Stimulated activated CD8-positive, alpha-beta memory T cell treated with anti-CD3 and anti-CD28 coated beads, Interleukin-12 subunit alpha, Interleukin-12 subunit beta, amount 100 ng/mL, for 1 hour (primary cell): ENCODE results near the gene ATP2A2.
"Not testable (repeated sequence)": the region's sequence is repeated elsewhere in the genome, so short reads cannot be mapped to it uniquely, and the experiment has no call there.

Experiments
- DNase-seq: peaks from one replicate; pipeline ENCODE4 v3.0.0-alpha.2; 2020; ENCODE audit warnings: low read depth

Gene ATP2A2

DNA sequence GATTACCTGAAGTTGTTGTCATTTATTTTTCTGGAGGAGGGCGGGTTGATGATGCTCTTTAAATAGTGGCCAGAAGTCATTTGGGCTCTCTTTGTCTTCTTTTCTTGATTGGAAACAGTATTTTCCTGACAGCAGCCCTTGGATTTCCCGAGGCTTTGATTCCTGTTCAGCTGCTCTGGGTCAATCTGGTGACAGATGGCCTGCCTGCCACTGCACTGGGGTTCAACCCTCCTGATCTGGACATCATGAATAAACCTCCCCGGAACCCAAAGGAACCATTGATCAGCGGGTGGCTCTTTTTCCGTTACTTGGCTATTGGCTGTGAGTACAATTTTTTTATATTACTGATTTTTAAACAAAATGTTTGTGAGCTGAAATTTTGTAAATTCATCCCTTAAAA lies 62.1 kb downstream of the ATP2A2 start:
- DNase-seq = no peak

DNA sequence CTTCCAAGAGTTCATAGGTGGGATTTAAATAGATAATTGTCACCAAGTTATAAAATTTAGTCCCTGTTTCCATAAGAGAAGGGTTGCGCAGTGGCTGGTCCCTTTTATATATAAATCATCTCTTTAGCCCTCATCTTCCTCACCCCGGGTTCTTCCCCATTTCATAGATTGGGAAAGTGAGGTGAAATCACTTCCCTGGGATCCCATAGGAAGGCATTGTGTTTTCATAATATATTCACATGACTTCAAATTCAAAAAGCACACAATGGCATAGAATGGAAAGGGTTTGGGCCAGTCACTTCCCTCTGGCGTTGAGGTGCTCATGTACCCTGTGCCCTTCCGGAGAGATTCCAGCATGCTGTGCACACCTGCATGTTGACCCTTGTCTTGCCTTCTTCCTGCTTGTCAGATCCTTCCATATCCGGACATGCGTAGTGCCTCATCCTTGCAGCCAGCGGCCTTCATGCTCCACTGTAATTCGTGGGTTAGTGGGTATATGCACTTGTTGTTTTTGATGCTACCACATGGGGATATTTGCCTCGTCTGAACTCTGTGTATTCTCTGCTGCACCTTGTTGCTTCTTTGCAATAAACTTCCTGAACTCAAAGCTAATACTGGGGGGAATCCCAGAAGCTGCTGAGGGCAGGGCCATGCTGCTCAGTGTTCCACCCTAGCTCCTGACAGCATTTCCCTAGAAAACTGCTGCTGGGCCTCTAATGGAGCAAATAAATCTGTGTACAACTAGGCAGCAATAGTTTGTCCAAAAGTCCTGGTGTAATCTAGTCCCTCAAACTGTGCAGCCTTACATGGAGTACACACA lies 62.9 kb downstream of the ATP2A2 start:
- no peak for DNase-seq

DNA sequence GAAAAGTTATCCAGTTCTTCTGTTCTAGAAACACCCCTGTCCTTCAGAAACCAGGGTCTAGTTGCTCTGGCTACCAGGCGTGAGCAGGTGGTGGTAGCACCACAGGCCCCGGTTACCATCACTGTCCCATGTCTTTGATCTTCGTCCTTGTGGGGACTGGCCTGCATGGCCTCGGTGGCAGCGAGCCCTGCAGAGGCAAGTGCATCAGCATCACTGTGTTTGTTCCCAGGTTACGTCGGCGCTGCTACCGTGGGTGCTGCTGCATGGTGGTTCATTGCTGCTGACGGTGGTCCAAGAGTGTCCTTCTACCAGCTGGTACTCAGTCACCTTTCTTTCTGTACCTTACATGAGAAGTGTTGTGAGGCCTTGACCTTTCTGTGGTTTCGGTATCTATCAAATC lies 63.6 kb downstream of the ATP2A2 start:
- no peak for DNase-seq

DNA sequence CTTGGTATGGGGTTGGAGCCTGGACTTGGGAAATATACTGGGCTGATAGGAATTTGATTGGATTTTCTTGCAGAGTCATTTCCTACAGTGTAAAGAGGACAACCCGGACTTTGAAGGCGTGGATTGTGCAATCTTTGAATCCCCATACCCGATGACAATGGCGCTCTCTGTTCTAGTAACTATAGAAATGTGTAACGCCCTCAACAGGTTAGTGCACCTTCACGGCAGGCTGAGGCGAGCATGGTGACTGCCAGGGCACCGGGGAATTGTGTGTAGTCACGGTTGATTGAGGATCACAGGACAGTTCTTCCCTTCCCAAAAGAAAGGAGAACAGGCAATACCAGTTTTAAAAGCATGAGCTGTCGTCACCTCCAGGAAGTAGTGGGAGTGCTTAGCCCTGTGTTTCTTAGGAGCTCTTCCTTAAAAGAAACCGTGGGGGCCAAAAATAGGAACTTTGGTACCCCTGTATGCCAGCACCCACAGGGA lies 64.2 kb downstream of the ATP2A2 start:
- DNase-seq = no peak

DNA sequence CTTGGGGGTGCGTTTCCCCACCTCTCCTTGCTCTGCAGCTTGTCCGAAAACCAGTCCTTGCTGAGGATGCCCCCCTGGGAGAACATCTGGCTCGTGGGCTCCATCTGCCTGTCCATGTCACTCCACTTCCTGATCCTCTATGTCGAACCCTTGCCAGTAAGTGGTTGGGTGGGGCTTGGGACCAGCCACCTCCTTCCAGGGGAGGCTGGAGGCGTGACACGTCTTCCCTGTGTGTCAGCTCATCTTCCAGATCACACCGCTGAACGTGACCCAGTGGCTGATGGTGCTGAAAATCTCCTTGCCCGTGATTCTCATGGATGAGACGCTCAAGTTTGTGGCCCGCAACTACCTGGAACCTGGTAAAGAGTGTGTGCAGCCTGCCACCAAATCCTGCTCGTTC lies 64.9 kb downstream of the ATP2A2 start:
- DNase-seq = no peak

DNA sequence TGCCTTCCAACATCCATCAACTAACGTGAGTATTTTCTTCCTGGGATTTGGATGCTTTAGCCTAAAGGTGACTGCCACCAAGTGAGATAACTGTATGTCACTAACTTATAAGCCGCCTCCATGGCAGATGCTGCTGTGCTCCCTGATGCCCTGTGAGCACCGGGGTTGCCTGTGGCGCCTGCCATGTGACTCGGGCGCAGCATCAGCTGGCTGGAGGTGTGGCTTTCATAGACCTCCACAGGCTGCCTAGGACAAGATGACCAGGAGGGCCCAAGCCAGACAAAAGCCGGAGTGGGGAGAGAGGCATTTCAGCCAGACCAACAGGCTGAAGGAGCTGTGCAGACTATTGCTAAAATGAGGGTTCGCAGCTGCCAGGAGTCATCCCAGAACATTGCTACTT lies 66.7 kb downstream of the ATP2A2 start:
- DNase-seq = no peak

DNA sequence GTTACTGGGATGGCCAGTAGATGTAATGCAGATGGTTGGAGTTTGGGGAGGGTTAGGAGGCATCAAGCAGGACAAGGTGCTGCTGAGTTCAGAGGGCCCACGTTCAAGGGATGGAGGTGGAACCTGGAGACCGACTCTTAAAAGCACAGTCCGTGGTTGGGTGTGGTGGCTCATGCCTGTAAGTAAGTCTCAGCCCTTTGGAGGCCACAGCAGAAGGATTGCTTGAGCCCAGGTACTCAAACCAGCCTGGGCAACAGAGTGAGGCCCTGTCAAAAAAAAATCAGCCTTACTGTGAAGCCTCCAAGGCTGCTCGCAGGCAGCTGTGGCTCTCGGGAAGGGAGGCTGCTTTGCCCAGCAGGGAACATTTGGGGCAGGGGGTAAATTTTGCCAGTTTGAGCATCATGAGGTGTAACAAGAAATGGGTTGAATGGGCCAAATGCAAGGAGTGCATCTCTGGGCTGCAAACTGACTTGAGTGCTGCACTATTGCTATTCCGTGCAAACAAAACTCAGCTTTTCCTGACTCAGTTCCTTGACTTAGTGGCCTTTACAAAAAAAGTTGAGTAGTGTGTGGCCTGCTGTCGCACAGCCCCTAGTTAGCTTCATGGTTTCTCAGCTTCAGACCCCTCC lies 67.5 kb downstream of the ATP2A2 start:
- no peak for DNase-seq

DNA sequence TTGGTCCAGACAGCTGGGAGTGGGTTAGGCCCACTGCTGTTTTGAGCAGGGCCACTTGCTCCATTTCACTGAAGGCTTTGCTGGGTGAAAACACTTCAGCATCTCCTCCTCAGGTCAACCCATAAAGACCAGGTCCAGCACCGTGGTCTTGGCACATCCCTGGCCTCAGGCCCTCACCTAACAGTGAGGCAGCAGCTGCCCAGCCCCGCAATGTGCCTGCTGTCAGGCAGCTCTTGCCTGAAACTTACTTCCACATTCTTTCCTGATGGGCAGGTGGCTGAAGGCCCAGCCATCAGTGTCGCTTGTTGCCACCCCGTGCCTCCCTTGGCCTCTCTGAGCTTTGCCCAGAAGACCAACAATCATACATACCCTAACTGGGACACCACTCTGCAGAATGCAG lies 68.0 kb downstream of the ATP2A2 start:
- DNase-seq = no peak

DNA sequence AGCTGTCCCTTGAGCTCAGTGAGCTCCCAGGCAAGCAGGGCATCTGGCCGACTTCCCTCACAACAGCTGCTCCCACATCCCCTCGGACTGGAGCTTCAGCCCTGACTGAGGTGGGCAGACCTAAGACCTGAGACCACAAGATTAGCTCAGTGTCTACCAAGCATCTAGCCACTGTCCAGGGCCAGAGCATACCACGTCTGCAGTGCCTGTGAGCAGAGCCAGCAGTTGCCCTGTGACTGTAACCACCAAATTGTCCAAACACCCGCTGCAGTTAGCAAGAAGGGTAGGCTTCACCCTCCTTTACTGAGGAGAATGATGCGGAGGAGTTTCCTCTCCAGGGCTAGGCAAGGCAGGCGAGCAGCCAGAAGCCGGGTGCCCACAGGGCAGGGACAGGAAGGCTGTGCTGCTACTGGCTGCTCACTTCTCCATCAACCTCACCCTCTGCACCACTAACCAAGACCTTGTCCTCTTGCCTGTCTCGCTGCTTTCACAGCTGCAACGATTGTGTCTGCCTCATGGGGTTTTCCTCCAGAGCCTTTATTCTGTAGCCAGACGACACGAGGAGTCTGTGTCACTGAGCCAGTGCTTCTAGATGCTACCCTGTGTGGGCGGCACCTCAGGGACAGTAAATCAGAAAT lies 68.6 kb downstream of the ATP2A2 start:
- no peak for DNase-seq

DNA sequence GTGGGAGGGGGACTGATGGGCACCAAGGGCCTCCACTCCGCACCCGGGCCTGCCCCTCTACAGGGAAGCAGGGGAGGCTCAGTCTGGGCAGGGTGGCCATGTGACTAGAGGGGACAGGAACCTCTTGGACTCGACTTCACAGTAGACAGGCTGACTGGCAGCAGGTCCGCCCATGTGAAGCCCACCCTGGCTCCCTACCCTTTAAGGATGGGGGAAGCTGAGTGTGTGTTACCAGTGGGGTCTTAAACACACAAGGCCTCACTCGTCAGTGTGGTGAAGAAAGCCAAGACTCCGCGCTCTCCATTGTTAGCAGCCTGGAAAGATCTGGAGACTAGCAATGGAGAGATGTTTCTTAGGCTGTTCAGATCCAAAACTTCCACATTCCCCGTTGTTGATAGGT lies 70.1 kb downstream of the ATP2A2 start:
- DNase-seq = no peak

DNA sequence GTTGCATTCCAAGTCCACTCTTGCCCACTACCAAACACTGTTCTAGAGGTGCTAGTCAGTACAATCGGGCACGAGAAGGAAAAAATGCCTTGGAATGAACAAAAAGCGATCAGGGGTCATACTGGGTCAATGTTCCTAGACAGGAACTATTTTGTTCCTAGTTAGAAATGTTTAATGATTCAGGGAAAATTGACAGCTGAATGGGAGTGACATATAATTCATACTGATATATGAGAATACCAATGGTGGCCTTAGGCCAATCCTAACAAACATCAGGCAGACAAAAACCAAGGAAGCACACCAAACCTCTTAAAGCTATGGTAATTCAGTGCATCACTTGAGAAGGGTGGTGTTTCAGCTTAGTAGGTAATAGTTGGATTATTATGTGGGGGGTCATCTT lies 71.4 kb downstream of the ATP2A2 start:
- DNase-seq = no peak

DNA sequence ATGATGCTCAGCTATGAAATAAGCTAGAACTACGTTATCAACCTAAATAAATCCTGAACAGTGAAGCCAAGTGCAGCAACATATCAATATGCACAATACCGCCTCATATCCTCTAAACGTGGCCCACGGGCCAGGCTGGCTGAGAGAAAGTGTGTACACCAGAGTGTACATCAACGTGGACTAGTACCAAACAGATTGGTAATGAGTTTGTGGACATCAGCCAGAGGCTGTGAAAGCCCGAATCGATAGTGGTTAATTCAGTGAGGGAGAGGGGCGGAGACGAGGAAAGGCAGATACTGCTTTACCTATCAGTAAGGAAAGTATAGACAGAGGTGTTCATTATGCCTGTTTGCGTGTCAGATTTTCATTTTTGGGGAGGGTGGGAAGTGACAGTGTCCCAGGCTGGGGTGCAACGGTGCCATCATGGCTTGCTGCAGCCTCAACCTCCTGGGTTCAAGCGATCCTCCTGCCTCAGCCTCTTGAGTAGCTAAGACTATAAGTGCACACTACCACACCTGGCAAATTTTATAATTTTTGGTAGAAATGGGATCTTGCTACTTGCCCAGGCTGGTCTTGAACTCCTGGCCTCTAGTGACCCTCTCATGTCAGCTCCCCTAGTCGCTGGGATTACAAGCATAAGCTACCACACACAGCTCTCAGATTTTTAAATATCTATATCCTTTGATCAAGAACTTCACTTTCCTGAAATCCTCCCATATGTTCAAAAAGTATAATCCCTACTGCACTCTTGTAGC lies 72.3 kb downstream of the ATP2A2 start:
- DNase-seq = no peak

DNA sequence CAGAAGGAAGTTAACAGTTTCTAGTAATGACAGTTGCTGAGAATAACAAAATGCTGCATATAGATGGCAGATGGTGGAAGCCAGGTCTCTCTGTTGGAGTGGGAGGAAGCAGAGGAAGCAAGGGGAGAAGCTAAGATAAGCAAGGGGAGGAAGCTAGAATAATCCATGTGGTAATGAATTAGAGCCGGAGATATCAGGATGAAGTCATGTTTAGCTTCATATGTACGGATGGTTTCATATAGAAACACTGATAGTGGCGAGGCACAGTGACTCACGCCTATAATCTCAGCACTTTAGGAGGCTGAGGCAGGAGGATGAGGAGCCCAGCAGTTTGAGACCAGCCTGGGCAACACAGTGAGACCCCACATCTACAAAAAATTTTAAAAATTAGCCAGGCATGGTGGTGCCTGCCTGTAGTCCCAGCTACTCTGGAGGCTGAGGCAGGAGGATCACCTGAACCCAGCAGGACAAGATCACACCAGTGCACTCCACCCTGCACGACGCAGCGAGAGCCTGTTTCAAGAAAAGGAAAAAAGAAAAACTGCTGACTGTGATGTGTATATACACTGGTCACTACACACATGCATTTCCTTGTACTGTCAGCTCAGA lies 73.2 kb downstream of the ATP2A2 start:
- DNase-seq = no peak

DNA sequence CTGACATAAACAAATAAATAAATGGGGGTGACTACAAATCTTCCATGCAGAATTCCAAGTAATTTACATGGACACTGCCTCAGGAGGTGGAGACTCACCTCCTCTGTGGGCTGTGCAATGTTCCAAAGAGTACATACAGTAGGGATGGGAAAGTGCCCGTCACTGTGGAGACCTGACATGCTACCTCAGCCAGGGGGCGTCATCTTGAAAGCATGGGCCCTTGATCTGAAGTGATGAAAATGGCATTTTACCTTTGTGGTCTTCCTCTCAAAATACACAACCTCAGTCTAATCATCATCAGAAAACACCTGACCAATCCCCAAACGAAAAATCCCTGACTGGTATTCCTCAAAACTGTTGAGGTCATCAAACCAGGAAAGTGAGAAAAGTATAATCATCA lies 74.0 kb downstream of the ATP2A2 start:
- no peak for DNase-seq

DNA sequence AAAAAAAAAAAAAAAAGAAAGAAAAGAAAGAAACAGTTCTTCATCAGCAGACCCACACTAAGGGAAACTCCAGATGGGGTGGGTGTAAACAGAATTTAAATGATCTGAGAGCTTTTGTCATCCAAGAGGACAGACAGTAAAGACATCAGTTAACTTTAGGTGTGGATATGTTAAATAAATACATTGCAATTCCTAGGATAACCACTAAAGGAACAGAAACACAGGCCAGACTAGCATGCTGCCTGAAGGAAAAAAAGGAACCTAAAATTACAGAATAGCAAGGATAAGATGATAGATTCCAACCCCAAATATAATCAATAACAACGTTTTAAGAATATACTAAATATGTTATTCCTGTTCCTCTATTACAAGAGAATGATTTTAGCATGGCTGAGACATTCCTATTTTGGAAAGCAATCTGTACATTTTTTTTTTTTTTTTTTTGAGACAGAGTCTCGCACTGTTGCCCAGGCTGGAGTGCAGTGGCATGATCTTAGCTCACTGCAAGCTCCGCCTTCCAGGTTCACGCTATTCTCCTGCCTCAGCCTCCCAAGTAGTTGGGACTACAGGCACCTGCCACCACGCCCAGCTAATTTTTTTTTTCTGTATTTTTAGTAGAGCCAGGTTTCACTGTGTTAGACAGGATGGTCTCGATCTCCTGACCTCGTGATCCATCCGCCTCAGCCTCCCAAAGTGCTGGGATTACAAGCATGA lies 77.5 kb downstream of the ATP2A2 start:
- not testable (repeated sequence) for DNase-seq

DNA sequence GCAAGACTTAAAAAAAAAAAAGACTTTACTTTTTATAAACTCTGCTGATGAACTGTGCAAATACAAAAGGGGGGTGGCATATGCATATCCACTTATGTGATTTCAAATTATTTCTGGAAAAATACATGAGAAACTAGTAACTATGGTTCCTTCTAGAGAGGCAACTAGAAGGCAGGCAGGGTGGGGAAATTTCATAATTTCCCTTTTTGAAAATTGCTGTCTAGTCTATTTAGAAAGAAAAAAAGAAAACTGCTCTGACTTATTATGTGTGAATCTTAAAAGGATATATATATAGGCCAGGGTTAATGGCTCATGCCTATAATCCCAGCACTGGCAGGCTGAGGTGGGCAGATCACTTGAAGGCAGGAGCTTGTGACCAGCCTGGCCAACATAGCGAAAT lies 80.2 kb downstream of the ATP2A2 start:
- DNase-seq = no peak

DNA sequence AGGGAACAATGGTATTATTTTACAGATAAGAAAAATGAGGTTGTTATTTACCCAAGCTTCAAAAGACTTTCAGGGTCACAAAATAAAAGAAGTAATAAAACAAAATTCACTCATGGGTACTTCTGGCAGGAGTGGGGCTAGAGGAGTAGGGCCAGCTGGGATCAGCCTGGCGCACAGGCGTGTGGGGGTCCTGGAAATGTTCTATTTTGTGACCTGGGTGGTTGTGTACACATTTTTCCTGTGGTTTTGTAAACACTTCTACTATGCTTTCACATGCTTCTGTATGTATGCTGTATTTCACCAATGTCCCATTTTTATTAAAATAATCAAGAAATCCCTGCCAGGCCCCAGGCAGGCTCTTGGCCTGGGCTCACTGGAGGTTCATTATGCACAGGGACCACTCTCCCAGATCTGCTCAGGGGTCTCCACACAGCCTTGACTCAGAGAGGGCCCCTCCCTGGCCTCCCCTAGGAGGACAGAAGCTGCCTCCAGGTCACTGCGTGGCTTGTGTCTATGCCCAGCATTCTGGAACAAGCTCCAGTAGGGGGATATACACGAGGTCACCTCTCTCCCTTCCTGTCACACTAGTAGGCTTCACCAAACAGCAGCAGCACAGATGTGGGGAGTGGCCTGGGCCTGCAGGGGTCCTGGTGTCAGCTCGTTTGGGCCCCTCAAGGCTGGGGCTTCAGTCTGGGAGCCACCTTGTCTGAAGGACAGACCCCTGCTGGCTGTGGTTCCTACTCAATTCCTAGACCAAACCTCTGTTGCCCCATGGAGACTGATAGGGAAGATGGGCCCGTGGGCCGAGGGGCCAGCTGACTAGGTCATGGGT lies 84.7 kb downstream of the ATP2A2 start:
- no peak for DNase-seq

DNA sequence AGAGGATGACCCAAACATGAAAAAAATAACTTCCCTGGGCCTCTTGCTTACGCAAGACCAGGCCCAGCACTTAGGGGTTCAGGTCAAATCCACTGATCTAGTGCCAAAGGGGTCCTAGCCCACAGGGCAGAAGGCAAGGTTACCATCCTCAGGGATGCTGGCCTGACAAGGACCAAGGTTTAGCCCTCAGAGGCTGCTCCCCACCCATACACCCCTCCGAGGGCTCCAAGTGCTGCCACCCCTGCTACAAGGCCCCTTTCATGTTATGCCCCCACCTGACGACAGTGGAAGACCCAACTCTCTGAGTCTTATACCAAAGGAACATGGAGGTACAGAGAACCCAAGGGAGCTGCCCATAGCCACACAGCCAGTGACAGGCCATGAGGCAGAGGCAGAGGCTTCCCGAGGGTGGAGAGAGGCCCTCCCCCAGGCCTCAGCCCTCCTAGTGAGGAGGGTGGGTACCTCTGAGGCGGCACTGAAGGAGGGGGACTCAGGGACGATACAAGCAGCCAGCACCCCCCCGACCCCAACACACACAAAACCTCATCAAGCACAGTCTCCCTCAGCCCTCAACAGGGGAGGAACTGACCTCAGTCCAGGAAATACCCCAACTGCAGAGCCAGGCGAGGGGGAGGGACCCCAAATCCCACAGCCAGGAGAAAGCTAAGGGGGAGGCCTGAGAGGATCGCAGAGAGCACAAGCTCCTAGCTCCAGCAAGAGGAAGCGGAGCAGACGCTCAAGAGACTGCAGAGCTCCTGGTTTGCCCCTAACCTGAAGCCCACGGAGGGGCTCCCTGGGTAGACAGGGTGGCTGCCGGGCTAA lies 85.5 kb downstream of the ATP2A2 start:
- no peak for DNase-seq

DNA sequence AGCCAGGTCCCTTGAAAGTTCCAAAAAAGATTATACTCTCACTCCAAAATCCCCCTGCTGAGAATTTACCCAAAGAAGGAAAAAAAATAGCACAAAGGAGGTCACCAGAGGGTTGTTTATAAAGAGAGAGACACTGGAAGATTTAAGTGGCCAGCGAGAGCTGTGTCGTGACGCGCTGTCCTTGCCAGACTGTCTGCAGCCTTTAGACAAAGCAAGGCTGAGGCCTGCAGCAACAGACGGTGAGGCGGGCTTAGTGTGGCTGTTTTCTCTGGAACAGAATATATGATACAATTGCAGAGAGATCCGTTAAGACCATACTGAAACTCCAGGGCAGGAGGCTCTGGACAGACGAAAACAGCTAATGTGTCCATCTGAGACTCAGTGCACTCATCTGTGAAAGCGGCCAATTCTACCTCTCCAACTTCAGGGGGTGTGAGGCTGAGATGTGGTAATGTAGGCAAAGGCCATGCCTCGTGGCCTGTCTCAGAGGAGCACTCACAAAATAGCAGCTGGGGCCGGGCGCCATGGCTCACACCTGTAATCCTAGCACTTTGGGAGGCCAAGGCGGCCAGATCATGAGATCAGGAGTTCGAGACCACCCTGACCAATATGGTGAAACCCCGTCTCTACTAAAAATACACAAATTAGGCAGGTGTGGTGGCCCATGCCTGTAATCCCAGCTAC lies 86.3 kb downstream of the ATP2A2 start:
- no peak for DNase-seq
